ENCODE results near the gene PPDPF. TPM values are rescaled to one million over a fixed set of nuclear protein-coding genes. Genes with fewer than 3 reads are reported as not detected.

PPDPF gene
- total RNA-seq, 1 experiment from 2014 or later, result 149 TPM

DNA sequence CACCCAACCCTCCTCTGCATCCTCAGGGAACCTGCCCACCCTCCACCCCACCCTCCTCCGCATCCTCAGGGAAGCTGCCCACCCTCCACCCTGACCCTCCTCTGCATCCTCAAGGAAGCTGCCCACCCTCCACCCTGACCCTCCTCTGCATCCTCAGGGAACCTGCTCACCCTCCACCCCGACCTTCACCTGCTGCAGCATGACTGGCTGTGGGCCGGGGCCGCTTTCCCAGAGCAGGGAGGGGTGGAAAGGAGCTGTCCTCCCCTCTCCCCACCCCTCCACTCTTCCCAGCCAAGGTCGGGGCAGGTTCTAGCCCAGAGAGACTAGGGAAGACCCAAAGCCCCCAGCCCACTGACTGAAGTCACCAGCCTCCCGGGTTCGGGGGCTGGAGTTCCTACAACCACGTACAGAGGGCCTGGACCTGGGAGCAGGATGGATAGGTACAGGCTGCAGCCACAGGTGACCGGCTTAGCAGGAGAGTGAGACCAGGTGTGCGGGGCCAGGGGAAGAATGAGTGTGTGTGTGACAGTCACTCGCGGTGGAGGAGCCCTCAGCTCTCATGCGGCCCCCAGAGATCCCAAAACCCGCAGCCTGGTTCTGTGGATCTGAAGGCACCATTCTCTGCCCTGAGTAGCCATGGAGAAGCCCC, 33.3 kb upstream of the PPDPF start:
- no CpG with 5 or more reads among the region's 14 CpGs for WGBS (ENCODE audit: extremely low coverage, insufficient read length, low lambda C conversion rate)
- H3K36me3 Mint-ChIP-seq (ENCODE audit: insufficient read depth in 1 of 3, low read depth in 3 of 3), result peaks cover 7 to 15% (median 11%) of the 10 kb centered on the region in 3 experiments

More for the DNA sequence above, 33.3 kb upstream of the PPDPF start:
- H3K9me3 Mint-ChIP-seq, result peaks cover 2 to 9% of the 10 kb centered on the region in 2 experiments; a peak in 4 of 5 replicates
- H3K23ac ChIP-seq (ENCODE audit: insufficient read length, low read depth, low read length), result no peak overlapping the region
- H3K27ac ChIP-seq (ENCODE audit: insufficient read length, low read depth, low read length), result no peak overlapping the region
- H3T11ph ChIP-seq (ENCODE audit: low read length), result no peak overlapping the region
- no peak for TF ChIP-seq CTCF (conservative IDR thresholded peaks at IDR 0.05)
- H3K4me1 ChIP-seq (ENCODE audit: insufficient read depth, low read length), result no peaks in the 10 kb centered on the region
- no peak overlapping the region for H3K4me2 ChIP-seq (ENCODE audit: insufficient read depth, insufficient read length, low read length)
- no peaks in the 10 kb centered on the region for H3K79me1 ChIP-seq (ENCODE audit: insufficient read depth, low read depth, low read length, poor library complexity, severe bottlenecking)
- no peak overlapping the region for H3K56ac ChIP-seq (ENCODE audit: insufficient read length, low read depth, low read length)
- no peaks in the 10 kb centered on the region for H3K79me2 ChIP-seq (ENCODE audit: insufficient read depth, low read length)
- no peak overlapping the region for H3K4ac ChIP-seq (ENCODE audit: low read depth, low read length)
- H2BK120ac ChIP-seq (ENCODE audit: low read depth, low read length, poor library complexity, severe bottlenecking), result no peak overlapping the region
- no peaks in the 10 kb centered on the region for H3K23me2 ChIP-seq (ENCODE audit: insufficient read length, low read depth, low read length, poor library complexity, severe bottlenecking)
- H2BK20ac ChIP-seq (ENCODE audit: low read depth, low read length, poor library complexity, severe bottlenecking), result no peak overlapping the region
- H3K27me3 ChIP-seq (ENCODE audit: insufficient read depth, low read length), result no peaks in the 10 kb centered on the region; the same call in 1 of the 2 replicates
- no peaks in the 10 kb centered on the region for H3K9me3 ChIP-seq (ENCODE audit: control insufficient read depth, low read depth, low read length)
- no peak overlapping the region for H4K5ac ChIP-seq (ENCODE audit: insufficient read length, low read depth, low read length)
- H3K9ac ChIP-seq (ENCODE audit: extremely low read depth, insufficient read length, low read length), result no peak overlapping the region
- H3K27ac Mint-ChIP-seq, result no peak overlapping the region
- H2AK5ac ChIP-seq (ENCODE audit: insufficient read length, low read length), result no peak overlapping the region
- H3K14ac ChIP-seq (ENCODE audit: insufficient read depth, low read length), result no peak overlapping the region
- no peak for DNase-seq
- no peak overlapping the region for H2BK5ac ChIP-seq (ENCODE audit: insufficient read length, low read length)
- no peak overlapping the region for H4K91ac ChIP-seq (ENCODE audit: insufficient read length, low read depth, low read length)
- H3K4me3 Mint-ChIP-seq, result peak overlapping the region; percentile 33 to 69; a peak in 4 of 5 replicates
- no peak overlapping the region for H3K18ac ChIP-seq (ENCODE audit: insufficient read length, low read depth, low read length)
- no peak overlapping the region for H2BK12ac ChIP-seq (ENCODE audit: insufficient read length, low read depth, low read length)
- H2BK15ac ChIP-seq (ENCODE audit: low read depth, low read length), result no peak overlapping the region
- peaks cover 5 to 14% of the 10 kb centered on the region in 2 experiments for H3K4me1 Mint-ChIP-seq
- H4K8ac ChIP-seq (replicated peaks; ENCODE audit: insufficient read length, low read depth, low read length), result no peak overlapping the region
- peaks cover 51% of the 10 kb centered on the region for H3K27me3 Mint-ChIP-seq (ENCODE audit: low read depth)
- H4K20me1 ChIP-seq (ENCODE audit: control insufficient read depth, insufficient read depth, insufficient read length), result no peaks in the 10 kb centered on the region
- H2AFZ ChIP-seq (ENCODE audit: low read length), result no peak overlapping the region
